Ramos (cell line): ENCODE data around the gene NRCAM.

ENCODE experiments used
- in situ Hi-C: fragments of 300-500 bp; cut with MboI; formaldehyde crosslinking; loops from one replicate; pipeline ENCODE4 v1.14.3; 2022; ENCODE audit warnings: low sequenced_read_pairs; ENCODE audit not compliant: unreplicated experiment

Gene NRCAM

GRCh38 chr7:108188724-108189123, 267.5 kb downstream of the NRCAM start:
- in situ Hi-C loops = loop anchor here (10.0 to 25.0 kb wide), 2 partner anchors 299 to 396 kb away; no protein-coding TSS in a partner anchor

GRCh38 chr7:108181073-108181985, 274.9 kb downstream of the NRCAM start:
- in situ Hi-C loops = loop anchor here (10.0 to 25.0 kb wide), 2 partner anchors 306 to 403 kb away; no protein-coding TSS in a partner anchor

- in situ Hi-C loops = loop anchor here (25.0 kb wide), 1 partner anchor 309 kb away; no protein-coding TSS in a partner anchor
Observed at GRCh38 chr7:108178398-108178797, 277.8 kb downstream of the NRCAM start.

- in situ Hi-C loops = no loop called here
Observed at GRCh38 chr7:108171164-108171563, 285.1 kb downstream of the NRCAM start.

- in situ Hi-C loops = no loop called here
Observed at GRCh38 chr7:108170251-108170650, 286.0 kb downstream of the NRCAM start.

GRCh38 chr7:108167460-108167859, 288.8 kb downstream of the NRCAM start:
- in situ Hi-C loops = no loop called here

GRCh38 chr7:108166687-108167086, 289.5 kb downstream of the NRCAM start:
- in situ Hi-C loops = no loop called here

GRCh38 chr7:108165723-108166122, 290.5 kb downstream of the NRCAM start:
- in situ Hi-C loops = no loop called here

GRCh38 chr7:108164946-108165345, 291.3 kb downstream of the NRCAM start:
- in situ Hi-C loops = no loop called here

GRCh38 chr7:108164342-108164741, 291.9 kb downstream of the NRCAM start:
- in situ Hi-C loops = no loop called here

- in situ Hi-C loops = no loop called here
Observed at GRCh38 chr7:108158776-108159175, 297.5 kb downstream of the NRCAM start.

GRCh38 chr7:108157606-108158335, 298.5 kb downstream of the NRCAM start:
- in situ Hi-C loops = no loop called here

- in situ Hi-C loops = no loop called here
Observed at GRCh38 chr7:108156897-108157605, 299.2 kb downstream of the NRCAM start.

GRCh38 chr7:108152198-108152597, 304.0 kb downstream of the NRCAM start:
- in situ Hi-C loops = no loop called here

GRCh38 chr7:108149908-108150307, 306.3 kb downstream of the NRCAM start:
- in situ Hi-C loops = no loop called here

- in situ Hi-C loops = no loop called here
Observed at GRCh38 chr7:108149119-108149518, 307.1 kb downstream of the NRCAM start.

- in situ Hi-C loops = no loop called here
Observed at GRCh38 chr7:108147031-108147563, 309.1 kb downstream of the NRCAM start.

GRCh38 chr7:108146070-108146842, 310.0 kb downstream of the NRCAM start:
- in situ Hi-C loops = no loop called here

GRCh38 chr7:108145401-108145800, 310.8 kb downstream of the NRCAM start:
- in situ Hi-C loops = no loop called here
